SKM-1 treated with dmso at 0.1 percent for 144 hours (cell line): Measurements from ENCODE around the gene STK32B.
"Not testable (repeated sequence)": the region's sequence is repeated elsewhere in the genome, so short reads cannot be mapped to it uniquely, and the experiment has no call there.

Source experiments
- DNase-seq: peaks from one replicate; lab custom pipeline; 2025; ENCODE audit not compliant: unreplicated experiment; lab: John Stamatoyannopoulos, UW

STK32B gene

DNA sequence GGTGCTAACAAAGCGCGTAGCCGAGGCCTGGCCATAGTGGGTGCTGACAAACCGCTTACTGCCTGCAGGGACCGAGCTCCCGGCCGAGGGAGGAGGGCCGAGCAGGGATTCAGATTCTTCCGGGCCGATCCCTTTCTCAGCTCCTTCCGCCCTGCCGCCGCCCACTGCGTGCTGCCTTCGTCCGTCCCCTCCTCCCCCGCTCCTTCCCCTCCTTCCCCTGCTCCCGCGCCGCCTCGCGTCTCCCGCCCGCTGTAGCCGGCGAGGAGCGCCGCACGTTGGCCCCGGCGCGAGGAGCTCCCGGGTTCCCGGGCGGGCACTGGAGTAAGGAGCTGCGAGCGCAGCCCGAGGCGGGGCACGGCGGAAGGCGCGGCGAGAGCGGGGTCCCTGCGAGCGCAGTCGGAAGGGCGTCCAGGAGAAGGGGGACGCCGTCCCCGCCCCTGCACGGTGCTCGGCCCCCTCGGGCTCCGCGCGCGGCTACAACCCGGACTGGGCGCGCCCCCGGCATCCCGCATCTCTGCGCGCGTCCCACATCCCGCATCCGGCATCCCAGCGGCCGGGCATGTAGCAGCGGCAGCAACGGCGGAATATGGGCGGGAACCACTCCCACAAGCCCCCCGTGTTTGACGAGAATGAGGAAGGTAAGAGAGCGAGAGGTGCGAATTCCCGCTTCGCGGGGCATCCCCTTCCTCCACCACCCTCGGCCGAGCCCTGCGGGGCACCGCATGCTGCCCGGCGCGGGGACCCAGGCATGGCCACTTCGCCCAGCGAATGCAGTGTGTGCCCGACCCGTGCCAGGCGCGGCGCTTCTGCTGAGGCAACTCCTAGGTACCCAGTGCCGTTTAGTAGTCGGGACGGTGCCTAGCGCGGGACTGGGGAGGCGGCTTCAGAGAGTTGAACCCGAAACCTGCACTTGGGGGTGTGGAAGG is at the start of gene STK32B:
Gene STK32B (plus strand): TSS at position 203 of the 926 bp plus-strand sequence.
- peak; percentile 75 for DNase-seq

DNA sequence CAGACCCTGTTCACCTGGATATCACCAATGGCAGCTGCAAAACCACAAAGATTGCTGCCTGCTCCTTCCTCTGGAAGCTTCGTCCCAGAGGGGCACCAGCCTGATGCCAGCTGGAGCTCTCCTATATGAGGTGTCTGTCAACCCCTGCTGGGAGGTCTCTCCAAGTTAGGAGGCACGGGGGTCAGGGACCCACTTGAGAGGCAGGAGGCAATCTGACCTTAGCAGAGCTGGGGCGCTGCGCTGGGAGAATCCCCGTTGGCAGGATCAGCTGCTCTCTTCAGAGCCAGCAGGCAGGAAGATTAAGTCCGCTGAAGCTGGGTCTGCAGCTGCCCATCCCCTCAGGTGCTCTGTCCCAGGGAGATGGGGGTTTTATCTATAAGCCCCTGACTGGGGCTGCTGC is 49.6 kb upstream of the STK32B start:
- DNase-seq, result not testable (repeated sequence)

DNA sequence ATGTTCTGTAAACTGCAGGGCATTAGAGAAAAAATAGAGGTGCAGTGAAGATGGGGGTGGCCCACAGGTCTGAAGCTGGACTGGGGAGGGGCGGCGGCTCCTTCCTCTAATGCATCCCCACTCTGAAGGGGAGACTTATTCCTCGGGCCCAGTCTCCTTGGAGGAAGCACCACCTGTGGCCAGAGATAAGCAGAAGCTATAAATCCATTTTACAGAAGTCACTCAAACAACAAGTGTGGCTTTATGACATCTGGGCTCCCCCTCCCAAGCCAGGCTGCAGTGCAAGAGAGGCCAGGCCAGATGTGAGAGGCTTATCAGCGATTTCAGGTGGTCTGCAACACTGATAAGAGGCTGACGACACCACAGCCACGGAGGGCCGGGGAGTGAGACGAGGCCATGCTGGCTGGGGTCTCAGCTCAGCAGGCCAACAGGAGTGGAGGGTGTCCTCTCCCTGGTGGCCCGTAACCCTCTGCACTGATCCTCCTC is 47.9 kb upstream of the STK32B start:
- no peak for DNase-seq

DNA sequence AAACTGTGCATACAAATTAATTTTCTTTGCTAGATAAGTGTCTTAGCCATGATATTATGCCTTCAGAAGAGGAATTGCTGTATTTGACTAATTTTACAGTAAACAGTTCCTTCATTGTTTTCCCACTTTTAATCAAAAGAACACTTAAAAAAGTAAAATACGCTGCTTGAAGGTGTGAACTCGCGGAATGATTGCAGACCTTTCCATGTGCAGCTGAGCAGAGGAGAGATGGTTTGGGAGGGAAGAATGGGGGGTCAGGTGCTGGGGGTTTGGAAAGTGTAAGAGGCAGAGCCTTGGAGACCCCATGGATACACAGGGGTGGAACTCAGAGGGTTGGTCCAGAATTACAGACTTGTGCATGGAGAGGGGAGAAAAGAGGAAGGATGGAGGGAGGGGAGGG is 47.4 kb upstream of the STK32B start:
- no peak for DNase-seq

DNA sequence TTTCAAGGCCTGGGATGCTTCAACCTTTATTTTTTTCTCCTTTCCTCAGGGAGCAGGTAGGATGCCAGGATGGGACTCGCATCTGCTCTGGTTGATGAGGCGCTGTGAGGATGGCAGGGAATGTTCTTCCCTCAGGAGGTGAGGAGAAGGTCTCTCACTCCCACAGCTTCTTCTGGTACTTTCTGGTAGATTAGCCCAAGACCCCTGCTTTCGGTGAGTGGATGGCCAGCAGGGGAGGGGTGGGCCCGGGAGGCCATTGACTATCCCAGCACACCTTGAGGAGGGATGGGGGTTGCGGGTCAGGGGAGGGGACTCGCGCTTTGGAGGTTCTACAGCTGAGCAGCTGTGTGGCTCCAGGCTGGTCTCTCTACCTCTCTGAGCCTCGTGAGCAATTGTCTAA is 46.8 kb upstream of the STK32B start:
- no peak for DNase-seq

DNA sequence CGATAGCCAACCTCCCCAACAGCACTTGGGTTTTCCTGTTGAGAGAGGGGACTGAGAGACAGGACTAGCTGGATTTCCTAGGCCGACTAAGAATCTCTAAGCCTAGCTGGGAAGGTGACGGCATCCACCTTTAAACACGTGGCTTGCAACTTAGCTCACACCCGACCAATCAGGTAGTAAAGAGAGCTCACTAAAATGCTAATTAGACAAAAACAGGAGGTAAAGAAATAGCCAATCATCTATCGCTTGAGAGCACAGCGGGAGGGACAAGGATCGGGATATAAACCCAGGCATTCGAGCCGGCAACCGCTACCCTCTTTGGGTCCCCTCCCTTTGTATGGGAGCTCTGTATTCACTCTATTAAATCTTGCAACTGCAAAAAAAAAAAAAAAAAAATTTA is 44.3 kb upstream of the STK32B start:
- not testable (repeated sequence) for DNase-seq

DNA sequence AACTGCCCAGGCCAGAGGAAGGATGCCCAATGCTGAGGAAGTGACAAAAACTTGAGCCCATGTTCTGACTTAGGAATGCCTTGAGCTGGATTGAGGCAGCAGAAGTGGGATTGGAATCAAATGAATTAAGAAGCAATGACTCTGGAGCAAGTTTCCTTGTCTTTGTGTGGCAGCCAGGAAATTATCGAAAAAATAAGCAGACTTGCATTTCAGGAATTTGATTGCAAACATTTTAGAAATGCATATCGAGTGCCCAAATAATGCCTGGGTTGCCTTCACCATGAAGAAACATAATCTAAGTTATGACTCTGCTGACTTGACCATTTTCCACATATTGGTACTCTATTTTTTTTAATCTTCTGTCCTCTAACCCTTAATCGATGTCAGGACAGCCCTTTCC is 41.5 kb upstream of the STK32B start:
- DNase-seq, result no peak

DNA sequence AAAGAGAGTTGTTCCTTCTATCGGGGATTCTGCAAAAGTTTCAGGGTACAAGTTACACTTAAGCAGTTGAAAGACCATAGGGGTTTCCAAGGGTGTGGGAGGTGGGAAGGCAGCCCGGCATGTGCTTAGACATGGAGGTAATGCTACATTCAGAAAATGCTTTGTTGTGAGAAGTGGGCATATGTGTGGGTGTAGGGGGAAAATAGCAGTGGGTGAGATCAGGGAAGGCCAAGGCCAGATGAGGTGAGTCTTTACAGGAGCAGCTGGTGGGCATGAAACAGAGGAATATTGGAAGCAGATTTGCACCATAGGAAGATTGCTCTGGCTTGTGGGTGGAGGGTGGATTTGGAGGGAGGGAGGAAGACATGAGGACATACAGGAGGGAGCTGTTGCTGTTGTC is 40.3 kb upstream of the STK32B start:
- no peak for DNase-seq

DNA sequence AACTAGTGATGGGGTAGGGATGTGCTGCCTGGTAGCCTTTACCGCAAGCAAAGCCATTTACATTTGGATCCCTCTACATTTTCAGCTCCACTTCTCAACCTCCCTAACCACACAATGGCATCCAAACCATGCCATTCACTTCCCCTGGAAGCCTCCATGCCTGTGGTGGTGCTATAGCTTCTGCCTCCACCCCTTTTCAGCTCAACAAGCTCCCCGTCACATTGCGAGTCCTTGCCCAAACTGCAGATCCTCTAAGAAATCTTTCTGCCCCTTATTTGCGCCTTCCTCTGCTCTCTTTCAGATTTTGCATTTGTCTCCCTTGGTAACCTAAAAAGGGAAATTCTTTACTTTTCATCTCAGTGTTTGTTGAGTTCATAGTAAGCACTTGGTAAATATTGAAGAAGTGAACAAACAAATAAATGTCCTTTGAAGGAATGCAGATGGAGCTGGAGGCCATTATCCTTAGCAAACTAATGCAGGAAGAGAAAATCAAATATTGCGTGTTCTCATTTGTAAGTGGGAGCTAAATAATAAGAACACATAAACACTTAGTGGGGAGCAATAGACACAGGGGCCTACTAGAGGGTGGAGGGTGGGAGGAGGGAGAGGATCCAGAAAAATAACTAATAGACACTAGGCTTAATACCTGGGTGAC is 38.9 kb upstream of the STK32B start:
- no peak for DNase-seq

DNA sequence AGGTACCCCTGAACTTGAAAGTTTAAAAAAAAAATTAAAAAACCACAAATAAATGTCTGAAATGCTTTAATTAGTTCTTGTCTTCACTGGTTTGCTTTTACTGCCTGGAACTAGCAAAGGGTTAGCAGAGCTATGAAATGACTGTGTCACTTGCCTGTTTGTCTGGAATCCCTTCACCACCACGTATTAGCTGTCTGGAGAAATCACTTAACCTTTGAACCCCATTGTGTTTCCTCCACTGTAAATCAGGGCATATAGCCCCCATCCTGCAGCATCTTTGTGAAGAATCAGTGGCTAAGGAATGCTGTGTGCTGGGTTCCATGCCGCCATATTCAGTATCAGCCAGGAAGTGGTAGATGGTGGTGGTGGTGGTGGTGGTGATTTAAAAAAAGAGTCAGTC is 38.3 kb upstream of the STK32B start:
- no peak for DNase-seq

DNA sequence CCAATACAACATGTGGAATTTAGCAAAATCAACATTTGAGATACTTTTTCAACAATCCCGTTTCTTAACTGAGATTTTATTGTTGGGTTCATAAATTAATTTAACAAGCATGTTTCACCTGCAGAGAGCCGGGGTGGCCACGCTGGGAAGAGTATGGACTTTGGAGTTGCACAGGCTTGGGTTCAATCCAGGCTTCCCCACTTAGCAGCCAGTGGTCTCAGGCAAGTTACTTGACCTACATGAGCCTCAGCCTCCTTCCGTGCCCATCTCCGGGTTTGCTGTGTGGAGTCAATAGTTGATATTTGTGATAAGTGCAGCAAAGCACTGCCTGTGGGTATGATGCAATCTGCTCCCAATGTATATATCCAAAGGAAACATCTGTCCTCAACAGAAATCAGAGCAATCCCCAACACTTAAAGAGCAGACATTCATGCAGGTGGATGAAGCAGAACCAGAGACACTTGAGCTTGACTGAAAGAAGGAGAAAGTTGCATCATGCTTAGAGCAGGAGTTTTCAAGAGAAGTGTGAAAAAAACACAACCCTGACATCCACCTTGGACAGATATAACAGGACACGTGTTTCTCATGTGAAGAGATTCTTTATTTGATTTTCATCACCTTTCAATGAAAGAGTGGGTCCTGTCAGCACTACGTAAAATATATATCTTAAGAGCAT is 37.1 kb upstream of the STK32B start:
- DNase-seq, result no peak

DNA sequence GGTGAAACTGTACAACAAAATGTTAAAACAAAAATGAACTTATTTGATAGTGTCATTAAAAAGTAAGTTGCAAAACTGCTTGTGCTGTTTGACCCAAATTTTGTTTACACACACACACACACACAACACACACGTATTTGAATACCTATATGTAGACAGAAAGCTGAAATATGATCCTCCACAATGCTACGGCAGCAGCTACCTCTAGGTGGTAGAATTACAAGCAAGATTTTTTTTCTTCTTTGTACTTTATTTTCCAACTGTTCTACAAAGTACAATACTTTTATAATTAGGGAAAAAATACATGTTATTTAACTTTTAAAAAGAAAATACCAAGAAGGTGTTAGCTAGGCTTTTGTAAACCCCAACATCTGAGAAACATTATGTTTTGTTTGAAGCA is 33.2 kb upstream of the STK32B start:
- DNase-seq, result no peak

DNA sequence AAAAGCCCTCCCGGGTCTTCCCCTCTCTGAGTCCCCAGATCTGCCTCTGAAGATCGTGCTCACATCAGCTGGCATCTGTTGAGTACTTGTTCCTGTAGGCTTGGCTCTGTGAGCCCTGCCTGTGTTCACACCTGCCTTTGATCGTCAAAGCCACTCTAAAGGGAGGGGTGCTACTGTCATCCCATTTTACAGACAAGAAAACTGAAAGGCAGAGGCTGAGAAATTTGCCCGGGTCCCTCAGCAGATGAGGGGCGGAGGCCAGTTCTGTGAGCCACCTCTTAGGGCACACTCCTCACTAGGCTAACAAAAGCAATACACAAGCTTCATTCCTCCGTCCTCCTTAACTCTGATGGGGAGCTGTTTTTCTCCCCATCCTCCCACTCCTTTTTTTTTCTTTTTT is 32.7 kb upstream of the STK32B start:
- no peak for DNase-seq

DNA sequence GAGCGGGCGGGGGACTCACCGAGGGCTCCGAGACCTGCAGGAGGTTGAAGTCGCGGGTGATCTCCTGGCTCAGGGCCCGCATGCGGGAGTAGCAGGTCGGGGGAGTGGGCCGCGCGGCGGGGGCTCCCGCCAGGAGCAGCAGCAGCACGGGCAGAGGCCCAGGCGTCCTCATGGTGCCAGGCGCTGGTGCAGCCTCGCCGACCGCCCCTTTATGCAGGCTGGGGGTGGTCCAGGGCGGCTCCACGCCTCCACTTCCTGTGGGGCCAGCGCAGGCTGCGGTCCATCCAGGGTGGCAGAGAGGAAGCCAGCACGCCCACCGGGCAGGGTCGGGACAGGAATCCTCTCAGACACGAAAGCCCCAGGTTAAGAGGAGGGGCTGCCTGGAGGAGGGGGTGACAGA is 32.0 kb upstream of the STK32B start, which contains the start of gene CYTL1:
Gene CYTL1 (minus strand): TSS at position 185 of the 400 bp plus-strand sequence. CDS start 13 bp downstream, at position 172.
- DNase-seq, result no peak

DNA sequence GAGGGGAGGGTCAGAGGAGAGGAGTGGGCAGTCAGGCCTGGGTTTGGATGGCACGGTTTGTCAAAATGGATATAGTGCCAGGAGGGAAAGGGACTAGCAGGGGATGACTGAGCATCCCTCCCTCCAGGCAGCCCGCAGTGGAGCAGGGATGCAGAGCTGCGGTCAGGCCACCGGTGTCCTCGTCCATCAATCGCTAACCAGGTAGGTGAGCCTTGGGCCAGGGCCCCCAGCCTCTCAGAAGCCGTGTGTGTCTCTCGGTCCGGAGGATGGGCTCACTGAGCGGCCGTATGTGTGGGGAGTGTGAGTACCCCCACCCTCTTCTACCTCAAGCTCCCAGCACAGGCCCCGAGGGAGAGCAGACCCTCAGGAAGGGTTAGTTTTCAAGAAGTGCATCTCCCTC is 31.5 kb upstream of the STK32B start:
- no peak for DNase-seq

DNA sequence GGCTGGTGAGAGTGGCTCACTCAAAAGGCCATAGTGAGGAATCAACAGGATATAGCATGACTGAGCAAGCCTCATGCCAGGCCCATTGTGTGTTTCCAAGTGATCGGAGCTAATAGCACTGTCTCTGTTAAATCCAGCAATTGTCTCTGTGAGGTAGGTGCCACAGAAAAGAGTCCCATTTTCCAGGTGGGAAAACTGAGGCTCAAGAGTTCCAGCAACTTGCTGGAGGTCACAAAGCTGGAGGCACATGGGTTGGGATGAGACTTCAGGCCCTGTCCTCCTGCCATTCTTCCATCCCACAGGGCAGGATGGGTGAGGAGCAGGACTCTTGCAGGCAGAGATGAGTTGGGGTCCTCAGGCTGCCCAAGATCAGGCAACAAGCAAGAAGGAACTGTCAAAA is 30.9 kb upstream of the STK32B start:
- DNase-seq, result no peak

DNA sequence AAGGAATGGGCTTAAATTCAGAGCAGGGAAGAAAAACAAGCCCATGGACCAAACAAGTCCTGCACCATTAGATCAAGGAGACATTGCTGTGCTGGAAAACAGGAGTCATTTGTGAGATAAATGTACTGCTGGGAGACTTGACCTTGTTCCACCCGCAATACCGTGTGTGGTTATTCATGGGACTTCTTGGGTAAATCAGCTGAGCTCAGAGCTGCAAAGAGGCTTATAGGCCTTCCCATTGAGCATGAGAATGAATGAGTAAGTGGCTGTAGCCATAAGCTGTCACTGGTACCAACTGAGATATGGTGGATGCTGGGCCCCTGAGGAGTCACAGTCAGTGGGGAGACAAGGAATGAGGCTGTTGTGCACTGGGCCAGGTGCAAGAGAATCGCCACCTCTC is 29.7 kb upstream of the STK32B start:
- no peak for DNase-seq

DNA sequence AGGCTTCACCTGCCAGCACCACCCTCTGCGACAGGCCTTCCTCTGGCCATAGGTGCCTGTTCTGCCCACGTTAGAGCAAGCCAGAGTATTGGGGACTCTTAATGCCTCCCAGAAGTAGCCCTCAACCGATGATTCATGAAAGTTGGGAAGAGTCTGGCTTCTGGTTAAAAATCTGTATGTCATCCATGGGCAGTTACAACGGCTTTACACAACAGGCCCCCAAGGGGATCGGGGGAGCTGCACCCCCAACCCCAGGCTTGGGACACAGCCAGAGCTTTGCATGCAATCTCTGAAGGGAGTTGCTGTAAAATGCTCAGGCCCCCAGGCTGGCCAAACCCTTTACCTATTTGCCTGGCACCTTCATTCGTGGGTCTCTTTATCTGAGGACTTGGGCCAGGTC is 26.6 kb upstream of the STK32B start:
- no peak for DNase-seq

DNA sequence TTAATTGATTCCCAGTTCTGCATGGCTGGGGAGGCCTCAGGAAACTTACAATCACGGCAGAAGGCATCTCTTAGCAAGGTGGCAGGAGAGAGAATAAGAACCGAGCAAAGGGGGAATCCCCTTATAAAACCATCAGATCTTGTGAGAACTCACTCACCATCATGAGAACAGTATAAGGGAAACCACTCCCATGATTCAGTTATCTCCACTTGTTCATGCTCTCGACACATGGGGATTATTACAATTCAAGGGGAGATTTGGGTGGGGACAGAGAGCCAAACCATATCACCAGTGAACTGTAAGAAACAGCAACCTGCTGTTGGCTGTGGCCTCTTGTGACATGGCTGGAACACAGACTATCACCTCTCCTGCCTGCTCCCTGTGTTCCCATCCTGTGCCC is 24.9 kb upstream of the STK32B start:
- DNase-seq, result no peak

DNA sequence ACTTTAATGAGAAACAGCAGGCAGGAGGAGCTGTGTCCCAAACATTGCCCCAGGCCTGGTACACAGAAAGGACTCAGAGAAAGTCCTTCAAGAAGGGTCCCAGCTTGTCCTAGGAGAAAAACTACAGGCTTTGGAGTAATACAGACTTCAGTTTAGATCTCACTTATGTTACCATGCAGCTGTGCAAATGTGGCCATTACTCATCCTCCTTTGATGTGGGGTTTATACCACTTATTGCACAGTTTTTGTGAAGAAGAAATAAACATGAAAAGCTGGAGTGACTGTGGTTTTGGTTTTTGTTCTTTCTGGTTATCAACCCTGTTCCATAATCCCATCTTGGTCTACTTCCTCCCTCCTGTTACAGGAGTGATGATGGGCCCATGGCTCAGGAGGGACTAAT is 23.9 kb upstream of the STK32B start:
- DNase-seq, result no peak

DNA sequence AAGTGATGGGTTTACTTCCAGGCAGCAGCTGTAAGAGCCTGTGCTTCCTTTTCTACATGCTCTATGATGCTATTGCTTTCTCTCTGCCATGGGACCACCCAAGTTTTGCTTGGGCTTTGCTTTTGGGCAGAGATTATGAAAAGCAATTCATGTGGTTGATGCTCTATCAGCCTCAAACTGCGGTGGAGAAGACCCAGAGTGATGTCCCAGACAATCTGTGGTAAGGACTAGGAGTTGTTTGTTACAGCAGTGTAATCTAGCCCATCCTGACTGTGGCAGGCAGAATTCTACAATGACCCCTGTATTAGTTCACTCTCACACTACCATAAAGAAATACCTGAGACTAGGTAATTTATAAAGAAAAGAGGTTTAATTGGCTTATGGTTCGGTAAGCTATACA is 22.8 kb upstream of the STK32B start:
- DNase-seq, result no peak

DNA sequence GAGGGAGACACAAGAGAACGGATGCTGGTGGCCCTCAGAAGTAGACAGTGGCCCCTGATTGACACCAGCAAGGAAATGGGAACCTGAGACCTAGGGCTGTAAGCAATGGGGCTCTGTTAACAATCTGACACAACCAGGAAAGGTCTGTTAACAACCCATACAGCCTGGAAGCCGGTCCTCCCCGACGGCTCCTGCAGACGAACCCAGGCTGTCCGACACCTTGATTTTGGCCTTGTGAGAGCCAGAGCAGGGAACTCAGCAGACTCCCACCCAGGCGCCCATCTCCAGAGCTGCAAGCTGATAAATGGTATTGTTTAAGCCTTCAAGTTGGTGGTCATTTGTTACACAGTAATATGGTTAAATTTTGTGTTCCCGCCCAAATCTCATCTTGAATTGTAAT is 21.8 kb upstream of the STK32B start:
- no peak for DNase-seq
